IMR-90 (cell line): ENCODE measurements around the gene MEP1B. TPM values are rescaled to one million over a fixed set of nuclear protein-coding genes. Genes with fewer than 3 reads are reported as not detected.

Experiments used
- ATAC-seq: fragments of 200-7000 bp; cut with Tn5 transposase; 2 replicates; pipeline ENCODE4 v1.9.1; 2020; ENCODE audit warnings: low read depth, mild to moderate bottlenecking, moderate library complexity
- BruUV-seq: library from RNA; stranded (reverse); fragments of 400-500 nt; replicated peaks from 2 replicates; lab custom pipeline; 2021; lab: Mats Ljungman, UMichigan
- CTCF ChIA-PET: fragments of 300-600 bp; formaldehyde crosslinking; extraction: SDS; loops from one replicate; lab custom pipeline; 2021; ENCODE audit warnings: antibody characterized with exemption; lab: Yijun Ruan, JAX
- POLR2A ChIA-PET: fragments of 300-600 bp; sonication (Branson Sonifier 250); formaldehyde crosslinking; loops from one replicate; lab custom pipeline; 2022; ENCODE audit warnings: antibody characterized with exemption; ENCODE audit not compliant: unreplicated experiment; lab: Charles Lee
- DNase-seq: peaks from one replicate; pipeline ENCODE4 v3.0.0; 2013
- H2AFZ ChIP-seq: replicated peaks from 2 replicates; pipeline ENCODE3; 2013; ENCODE audit warnings: low read length, mild to moderate bottlenecking; ENCODE audit not compliant: poor library complexity
- H2AK5ac ChIP-seq: 2 replicates; pipeline ENCODE4 v1.6.1; 2013; ENCODE audit warnings: low read depth, low read length, inconsistent platforms
- H2AK9ac ChIP-seq: replicated peaks from 2 replicates; pipeline ENCODE3; 2013; ENCODE audit warnings: mild to moderate bottlenecking, low read depth, low read length, moderate library complexity; ENCODE audit not compliant: poor library complexity
- H2BK120ac ChIP-seq: 2 replicates; pipeline ENCODE4 v1.6.1; 2013; ENCODE audit warnings: low read depth, low read length, inconsistent platforms
- H2BK15ac ChIP-seq: 3 replicates; pipeline ENCODE4 v1.6.1; 2013; ENCODE audit warnings: low read depth, low read length, inconsistent platforms
- H2BK20ac ChIP-seq: 2 replicates; pipeline ENCODE4 v1.6.1; 2013; ENCODE audit warnings: low read depth, mild to moderate bottlenecking, inconsistent platforms, low read length, moderate library complexity
- H2BK5ac ChIP-seq: 2 replicates; pipeline ENCODE4 v1.6.1; 2013; ENCODE audit warnings: mild to moderate bottlenecking, low read depth, low read length, inconsistent platforms; ENCODE audit not compliant: poor library complexity, severe bottlenecking
- H3K14ac ChIP-seq: replicated peaks from 2 replicates; pipeline ENCODE4 v1.6.1; 2013; ENCODE audit warnings: low read depth, low read length, inconsistent platforms
- H3K18ac ChIP-seq: 2 replicates; pipeline ENCODE4 v1.6.1; 2013; ENCODE audit warnings: low read depth, low read length, control low read depth
- H3K23ac ChIP-seq: 2 replicates; pipeline ENCODE4 v1.6.1; 2013; ENCODE audit warnings: low read depth, low read length, inconsistent platforms
- H3K27ac ChIP-seq: 2 replicates; pipeline ENCODE4 v1.5.1; 2013; ENCODE audit warnings: mild to moderate bottlenecking, control low read depth, low read length; ENCODE audit not compliant: insufficient read depth
- H3K27me3 ChIP-seq: 2 replicates; pipeline ENCODE4 v1.6.1; 2013; ENCODE audit warnings: low read length; ENCODE audit not compliant: control insufficient read depth, insufficient read depth
- H3K36me3 ChIP-seq: 2 replicates; pipeline ENCODE4 v1.6.1; 2013; ENCODE audit warnings: low read length, mixed read lengths; ENCODE audit not compliant: control insufficient read depth, insufficient read depth
- H3K4ac ChIP-seq: 2 replicates; pipeline ENCODE4 v1.6.1; 2013; ENCODE audit warnings: low read depth, low read length, inconsistent platforms
- H3K4me1 ChIP-seq: 2 replicates; pipeline ENCODE4 v1.6.1; 2013; ENCODE audit warnings: low read length, mixed read lengths; ENCODE audit not compliant: control insufficient read depth, insufficient read depth
- H3K4me2 ChIP-seq: 2 replicates; pipeline ENCODE4 v1.6.1; 2013; ENCODE audit warnings: low read depth, mild to moderate bottlenecking, control low read depth, low read length, moderate library complexity
- H3K4me3 ChIP-seq: 2 replicates; pipeline ENCODE4 v1.5.1; 2013; ENCODE audit warnings: low read depth, mild to moderate bottlenecking, control low read depth, low read length, moderate library complexity; ENCODE audit not compliant: insufficient read depth
- H3K56ac ChIP-seq: 2 replicates; pipeline ENCODE4 v1.6.1; 2013; ENCODE audit warnings: low read length, inconsistent platforms; ENCODE audit not compliant: insufficient read depth; ENCODE audit errors: extremely low read depth
- H3K79me1 ChIP-seq, 2 experiments: 2 replicates each; pipeline ENCODE4 v1.6.1; 2013; ENCODE audit warnings: low read length in 2 of 2, inconsistent platforms in 1 of 2, low read depth in 1 of 2
- H3K9ac ChIP-seq: 2 replicates; pipeline ENCODE4 v1.6.1; 2013; ENCODE audit warnings: low read depth, low read length, control low read depth
- H3K9me1 ChIP-seq: 2 replicates; pipeline ENCODE4 v1.6.1; 2013; ENCODE audit warnings: low read length, inconsistent platforms; ENCODE audit not compliant: insufficient read depth
- H3K9me3 ChIP-seq: 2 replicates; pipeline ENCODE4 v1.6.1; 2013; ENCODE audit warnings: low read length; ENCODE audit not compliant: control insufficient read depth, insufficient read depth
- H4K20me1 ChIP-seq: 2 replicates; pipeline ENCODE4 v1.6.1; 2013; ENCODE audit warnings: low read length, inconsistent platforms; ENCODE audit not compliant: insufficient read depth
- H4K5ac ChIP-seq: 2 replicates; pipeline ENCODE4 v1.6.1; 2013; ENCODE audit warnings: mild to moderate bottlenecking, low read depth, low read length, control low read depth
- H4K8ac ChIP-seq, 2 experiments: 2 replicates each; pipeline ENCODE4 v1.6.1; 2013; ENCODE audit warnings: low read depth in 2 of 2, low read length in 2 of 2, control low read depth in 1 of 2, inconsistent platforms in 1 of 2
- H4K91ac ChIP-seq: 2 replicates; pipeline ENCODE4 v1.6.1; 2013; ENCODE audit warnings: low read depth, low read length, inconsistent platforms; ENCODE audit not compliant: insufficient read depth
- CHD1 ChIP-seq: IDR thresholded peaks from 2 replicates; pipeline ENCODE4 v1.6.1; 2012; ENCODE audit warnings: low read depth, low read length, improper control_type of control experiment
- MXI1 ChIP-seq: IDR thresholded peaks from 2 replicates; pipeline ENCODE4 v1.6.1; 2012; ENCODE audit warnings: low read depth, mild to moderate bottlenecking, low read length, moderate library complexity, borderline replicate concordance
- RCOR1 ChIP-seq: IDR thresholded peaks from 2 replicates; pipeline ENCODE4 v1.6.1; 2012; ENCODE audit warnings: mild to moderate bottlenecking, low read length, improper control_type of control experiment; ENCODE audit not compliant: insufficient replicate concordance
- WGBS, 2 experiments: methylation state at CpG; one replicate each; pipeline versions ENCODE4 v1.1.5 to v1.1.7; 2013; ENCODE audit warnings: missing lambda C conversion rate in 2 of 2; ENCODE audit not compliant: insufficient read length in 1 of 2; ENCODE audit errors: extremely low coverage in 2 of 2; 5-methylcytosine and 5-hydroxymethylcytosine counted together
- dilution Hi-C: fragments of 300-500 bp; cut with HindIII; formaldehyde crosslinking; loops from one replicate; pipeline ENCODE4 v1.14.3; 2018; ENCODE audit warnings: low sequenced_read_pairs; ENCODE audit not compliant: unreplicated experiment
- in situ Hi-C: fragments of 300-500 bp; cut with MboI; formaldehyde crosslinking; loops from 3 replicates; pipeline ENCODE4 v1.14.3; 2019; ENCODE audit warnings: low sequenced_read_pairs, inconsistent platforms, mixed read lengths
- intact Hi-C: fragments of 100-400 bp; cut with micrococcal nuclease; formaldehyde crosslinking; loops from 2 replicates; pipeline ENCODE4 v1.10.0; 2022
- polyA plus RNA-seq, 3 experiments: library from polyadenylated mRNA; depleted of rRNA; stranded (reverse); fragments of >200 nt; gene quantifications; 2 replicates each; pipeline ENCODE4 v1.2.3, GENCODE V29; 2012; ENCODE audit warnings: low replicate concordance in 1 of 3
- total RNA-seq: library from RNA; depleted of rRNA; stranded (reverse); fragments of >200 nt; gene quantifications from 2 replicates; pipeline ENCODE4 v1.2.3, GENCODE V29; 2012
- TF ChIP-seq, protein P1 (sequence below): fragments of 150-350 bp; IDR thresholded peaks from 2 replicates; pipeline ENCODE4 v1.6.1; 2016; ENCODE audit warnings: low read depth, mild to moderate bottlenecking, low read length, moderate library complexity, borderline replicate concordance

The MEP1B gene
- total and polyA plus RNA-seq, 2 of the 4 experiments (the other 2 are of a cell fraction): not detected

DNA sequence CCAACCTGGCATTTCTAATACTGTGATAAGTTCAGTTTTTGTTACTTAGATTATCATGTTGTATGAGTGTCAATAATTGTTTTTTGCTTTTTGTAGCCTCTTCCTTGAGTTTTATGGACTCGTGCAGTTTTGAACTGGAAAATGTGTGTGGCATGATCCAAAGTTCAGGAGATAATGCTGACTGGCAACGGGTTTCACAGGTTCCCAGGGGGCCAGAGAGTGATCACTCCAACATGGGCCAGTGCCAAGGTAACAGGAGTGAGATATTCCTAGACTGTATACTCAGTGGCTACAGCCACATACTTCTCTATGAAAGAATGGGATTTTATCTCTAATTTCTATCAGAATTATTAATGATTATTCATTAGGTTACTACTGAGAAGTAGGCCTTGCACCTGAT, 18.2 kb downstream of the MEP1B start:
- Histone ChIP-seq H3K36me3 (no peaks in the 10 kb centered on the region), H3K79me1 (no peaks in the 10 kb centered on the region), H3K4me3 (no peak overlapping the region), H3K9me3 (no peaks in the 10 kb centered on the region), H2BK5ac (no peak overlapping the region), H2BK15ac (no peak overlapping the region), H4K20me1 (no peaks in the 10 kb centered on the region), H4K91ac (no peak overlapping the region), H2AFZ (no peak overlapping the region), H3K9me1 (no peaks in the 10 kb centered on the region), H4K8ac (no peak overlapping the region), H3K56ac (no peak overlapping the region), H2AK5ac (no peak overlapping the region), H3K4me2 (no peak overlapping the region), H3K9ac (no peak overlapping the region), H2AK9ac (no peak overlapping the region), H3K4me1 (no peaks in the 10 kb centered on the region), H4K5ac (no peak overlapping the region), H3K14ac (no peak overlapping the region), H2BK20ac (no peak overlapping the region), H3K27me3 (no peaks in the 10 kb centered on the region), H2BK120ac (no peak overlapping the region), H3K18ac (no peak overlapping the region), H3K23ac (no peak overlapping the region), H3K4ac (no peak overlapping the region), H3K27ac (no peak overlapping the region)
- BruUV-seq: no TSS peak
- in situ Hi-C loops: no loop called here
- intact Hi-C loops: no loop called here
- no peak for ATAC-seq
- ChIA-PET POLR2A (no interaction called here), CTCF (no interaction called here)
- no peak for DNase-seq
- no CpG with 5 or more reads among the region's 2 CpGs for WGBS, 2 experiments
- dilution Hi-C loops: no loop called here
- TF ChIP-seq RCOR1 (no peak), CHD1 (no peak), MXI1 (no peak)
- TF ChIP-seq, protein P1, sequence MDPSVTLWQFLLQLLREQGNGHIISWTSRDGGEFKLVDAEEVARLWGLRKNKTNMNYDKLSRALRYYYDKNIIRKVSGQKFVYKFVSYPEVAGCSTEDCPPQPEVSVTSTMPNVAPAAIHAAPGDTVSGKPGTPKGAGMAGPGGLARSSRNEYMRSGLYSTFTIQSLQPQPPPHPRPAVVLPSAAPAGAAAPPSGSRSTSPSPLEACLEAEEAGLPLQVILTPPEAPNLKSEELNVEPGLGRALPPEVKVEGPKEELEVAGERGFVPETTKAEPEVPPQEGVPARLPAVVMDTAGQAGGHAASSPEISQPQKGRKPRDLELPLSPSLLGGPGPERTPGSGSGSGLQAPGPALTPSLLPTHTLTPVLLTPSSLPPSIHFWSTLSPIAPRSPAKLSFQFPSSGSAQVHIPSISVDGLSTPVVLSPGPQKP: no peak
